ENCODE results near the gene PRLR. TPM values are rescaled to one million over a fixed set of nuclear protein-coding genes. Genes with fewer than 3 reads are reported as not detected.

PRLR gene
- total and polyA plus RNA-seq, 2 of the 13 experiments (the other 11 are each of a cell fraction or from before 2014, with no cell fraction given), result 12.2 to 13.3 TPM

DNA sequence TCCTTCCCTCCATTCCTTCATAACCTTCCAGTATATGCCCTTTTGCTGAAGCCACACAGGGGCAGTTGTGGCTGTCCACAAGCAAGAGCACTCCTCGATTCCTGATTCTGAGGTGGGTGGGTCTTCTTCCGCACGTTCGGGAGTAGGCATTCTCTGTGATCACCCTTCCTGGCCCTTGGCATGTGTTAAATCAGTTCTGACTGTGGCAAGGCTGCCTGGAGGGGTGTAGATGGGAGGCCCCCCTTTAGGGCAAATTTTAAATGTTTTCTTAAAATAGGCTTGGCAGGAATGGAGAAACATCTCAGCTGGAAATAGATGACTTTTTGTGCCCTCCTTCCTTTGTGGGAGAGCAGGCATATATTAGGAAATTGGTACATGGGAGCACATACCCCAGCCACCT lies 185.6 kb downstream of the PRLR start:
- Histone ChIP-seq H3K27ac (ENCODE audit: extremely low read length, insufficient read depth, low read length) (no peak overlapping the region), H3K4me2 (ENCODE audit: low read depth, low read length) (no peak overlapping the region), H3K9me3 (ENCODE audit: low read length) (no peaks in the 10 kb centered on the region), H3K4me3 (replicated peaks in 1 of 3; ENCODE audit: insufficient read depth in 1 of 3, low read depth in 2 of 3, low read length in 3 of 3) (no peak overlapping the region), H3K36me3 (replicated peaks in 1 of 2; ENCODE audit: control insufficient read depth in 1 of 2, insufficient read depth in 2 of 2, low read length in 2 of 2) (no peaks in the 10 kb centered on the region), H3K9ac (ENCODE audit: insufficient read depth, low read depth, low read length) (no peak overlapping the region), H4K20me1 (ENCODE audit: insufficient read depth, low read length) (no peaks in the 10 kb centered on the region), H2AFZ (ENCODE audit: low read length) (no peak overlapping the region), H3K27me3 (ENCODE audit: control insufficient read depth in 1 of 2, insufficient read depth in 2 of 2, low read length in 2 of 2) (no peaks in the 10 kb centered on the region), H3K4me1 (ENCODE audit: insufficient read depth, low read length) (peaks cover 32% of the 10 kb centered on the region), H3K79me2 (ENCODE audit: insufficient read depth, low read length) (no peaks in the 10 kb centered on the region)
- ATAC-seq (no peak), DNase-seq (ENCODE audit: low spot score) (no peak), FAIRE-seq (no peak)
- ChIA-PET CTCF (ENCODE audit: low intra/inter-chr PET ratio, low total read pairs) (no interaction called here), POLR2A (no interaction called here)
- TF ChIP-seq ZNF569 (CRISPR knock-in tag; IDR thresholded peaks at IDR 0.05; ENCODE audit: borderline replicate concordance) (no peak), FLYWCH1 (CRISPR knock-in tag; IDR thresholded peaks at IDR 0.05) (no peak), NFIB (CRISPR knock-in tag; IDR thresholded peaks at IDR 0.05; ENCODE audit: borderline replicate concordance) (no peak), ZNF446 (CRISPR knock-in tag; IDR thresholded peaks at IDR 0.05) (no peak), TOPORS (CRISPR knock-in tag; IDR thresholded peaks at IDR 0.05) (no peak), ZNF121 (CRISPR knock-in tag; IDR thresholded peaks at IDR 0.05) (no peak), ZBTB38 (CRISPR knock-in tag; IDR thresholded peaks at IDR 0.05) (no peak), TBX3 (IDR thresholded peaks at IDR 0.05; ENCODE audit: borderline replicate concordance) (no peak), GABPA (IDR thresholded peaks at IDR 0.05; ENCODE audit: low read depth, low read length) (no peak), GABPA (CRISPR knock-in tag; IDR thresholded peaks at IDR 0.05; ENCODE audit: low read depth) (no peak), ZNF782 (CRISPR knock-in tag; IDR thresholded peaks at IDR 0.05; ENCODE audit: borderline replicate concordance) (no peak), ZNF296 (CRISPR knock-in tag; conservative IDR thresholded peaks at IDR 0.05) (no peak), GABPB1 (CRISPR knock-in tag; IDR thresholded peaks at IDR 0.05) (no peak), NFE2L1 (CRISPR knock-in tag; IDR thresholded peaks at IDR 0.05; ENCODE audit: borderline replicate concordance) (no peak), TOE1 (CRISPR knock-in tag; IDR thresholded peaks at IDR 0.05) (no peak)
- TF ChIP-seq, protein P1, sequence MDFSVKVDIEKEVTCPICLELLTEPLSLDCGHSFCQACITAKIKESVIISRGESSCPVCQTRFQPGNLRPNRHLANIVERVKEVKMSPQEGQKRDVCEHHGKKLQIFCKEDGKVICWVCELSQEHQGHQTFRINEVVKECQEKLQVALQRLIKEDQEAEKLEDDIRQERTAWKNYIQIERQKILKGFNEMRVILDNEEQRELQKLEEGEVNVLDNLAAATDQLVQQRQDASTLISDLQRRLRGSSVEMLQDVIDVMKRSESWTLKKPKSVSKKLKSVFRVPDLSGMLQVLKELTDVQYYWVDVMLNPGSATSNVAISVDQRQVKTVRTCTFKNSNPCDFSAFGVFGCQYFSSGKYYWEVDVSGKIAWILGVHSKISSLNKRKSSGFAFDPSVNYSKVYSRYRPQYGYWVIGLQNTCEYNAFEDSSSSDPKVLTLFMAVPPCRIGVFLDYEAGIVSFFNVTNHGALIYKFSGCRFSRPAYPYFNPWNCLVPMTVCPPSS (IDR thresholded peaks at IDR 0.05), result no peak
- TF ChIP-seq, protein P2, sequence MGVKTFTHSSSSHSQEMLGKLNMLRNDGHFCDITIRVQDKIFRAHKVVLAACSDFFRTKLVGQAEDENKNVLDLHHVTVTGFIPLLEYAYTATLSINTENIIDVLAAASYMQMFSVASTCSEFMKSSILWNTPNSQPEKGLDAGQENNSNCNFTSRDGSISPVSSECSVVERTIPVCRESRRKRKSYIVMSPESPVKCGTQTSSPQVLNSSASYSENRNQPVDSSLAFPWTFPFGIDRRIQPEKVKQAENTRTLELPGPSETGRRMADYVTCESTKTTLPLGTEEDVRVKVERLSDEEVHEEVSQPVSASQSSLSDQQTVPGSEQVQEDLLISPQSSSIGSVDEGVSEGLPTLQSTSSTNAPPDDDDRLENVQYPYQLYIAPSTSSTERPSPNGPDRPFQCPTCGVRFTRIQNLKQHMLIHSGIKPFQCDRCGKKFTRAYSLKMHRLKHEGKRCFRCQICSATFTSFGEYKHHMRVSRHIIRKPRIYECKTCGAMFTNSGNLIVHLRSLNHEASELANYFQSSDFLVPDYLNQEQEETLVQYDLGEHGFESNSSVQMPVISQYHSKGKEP (CRISPR knock-in tag; IDR thresholded peaks at IDR 0.05), result no peak
- WGBS (ENCODE audit: low lambda C conversion rate), result 75% methylated on average over 4 of the region's 4 CpGs
- no TSS peak for BruUV-seq (replicated peaks)
- in situ Hi-C loops (cut with HindIII; ENCODE audit: extremely low pct_ligation_motif_present, low pct_unique_long_range_greater_than_20kb), result no loop called here
- intact Hi-C loops (cut with micrococcal nuclease; ENCODE audit: unreplicated experiment), result no loop called here
